ENCODE results near the gene CDC5L. TPM values are rescaled to one million over a fixed set of nuclear protein-coding genes. Genes with fewer than 3 reads are reported as not detected.

CDC5L gene
- total and polyA plus RNA-seq, 7 donors = 10.9 to 33.3 (median 27.4) TPM

DNA sequence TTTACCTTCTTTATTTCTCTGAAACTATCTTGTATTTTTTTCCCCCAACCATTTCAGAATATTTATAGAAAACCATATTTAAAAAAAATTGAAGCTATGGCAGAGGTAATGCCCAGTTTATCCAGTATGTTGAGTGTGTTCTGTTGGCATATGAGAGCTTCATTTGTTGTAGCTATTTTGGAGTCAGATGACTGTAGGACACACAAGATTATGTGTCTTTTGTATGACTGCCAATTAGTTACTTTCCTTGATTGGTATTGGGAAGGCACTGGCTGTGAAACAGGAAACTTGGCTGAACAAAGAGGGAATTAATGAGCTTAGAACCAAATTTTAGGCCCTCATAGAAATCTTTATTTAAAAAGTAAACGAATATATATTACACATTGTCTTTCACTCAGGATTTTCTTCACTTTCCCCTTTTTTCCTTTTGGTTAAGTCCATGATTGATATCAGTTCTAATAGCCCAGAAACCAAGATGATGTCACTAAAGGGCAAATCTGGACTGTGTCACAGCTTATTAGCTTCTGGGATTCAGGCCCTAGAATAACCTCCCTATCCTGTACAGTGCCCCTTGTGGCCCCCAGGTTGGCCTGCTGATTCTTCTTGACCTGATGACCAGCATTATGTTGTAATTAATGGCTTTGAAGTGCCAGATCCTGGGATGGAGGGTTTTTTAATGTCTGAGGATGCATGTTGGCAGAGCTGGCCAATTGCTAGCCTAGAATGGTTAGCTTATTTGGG, 10.1 kb downstream of the CDC5L start:
- Histone ChIP-seq H3K4me1 (peaks cover 18% of the 10 kb centered on the region), H3K27me3 (ENCODE audit: insufficient read depth in 3 of 3, low read length in 2 of 3) (no peaks in the 10 kb centered on the region), H3K4me3 (no peak overlapping the region), H3K36me3 (ENCODE audit: insufficient read depth in 1 of 2, low read depth in 1 of 2) (peaks cover 3 to 72% of the 10 kb centered on the region in 2 donors), H3K9me3 (no peaks in the 10 kb centered on the region), H3K27ac (peak overlapping the region; percentile 7)
- intact Hi-C loops (cut with DNase I) = no loop called here
- DNase-seq (no peak), ATAC-seq (peak in 3 of 4 donors; percentile 41 to 72 (median 59))
- TF ChIP-seq, protein P1, sequence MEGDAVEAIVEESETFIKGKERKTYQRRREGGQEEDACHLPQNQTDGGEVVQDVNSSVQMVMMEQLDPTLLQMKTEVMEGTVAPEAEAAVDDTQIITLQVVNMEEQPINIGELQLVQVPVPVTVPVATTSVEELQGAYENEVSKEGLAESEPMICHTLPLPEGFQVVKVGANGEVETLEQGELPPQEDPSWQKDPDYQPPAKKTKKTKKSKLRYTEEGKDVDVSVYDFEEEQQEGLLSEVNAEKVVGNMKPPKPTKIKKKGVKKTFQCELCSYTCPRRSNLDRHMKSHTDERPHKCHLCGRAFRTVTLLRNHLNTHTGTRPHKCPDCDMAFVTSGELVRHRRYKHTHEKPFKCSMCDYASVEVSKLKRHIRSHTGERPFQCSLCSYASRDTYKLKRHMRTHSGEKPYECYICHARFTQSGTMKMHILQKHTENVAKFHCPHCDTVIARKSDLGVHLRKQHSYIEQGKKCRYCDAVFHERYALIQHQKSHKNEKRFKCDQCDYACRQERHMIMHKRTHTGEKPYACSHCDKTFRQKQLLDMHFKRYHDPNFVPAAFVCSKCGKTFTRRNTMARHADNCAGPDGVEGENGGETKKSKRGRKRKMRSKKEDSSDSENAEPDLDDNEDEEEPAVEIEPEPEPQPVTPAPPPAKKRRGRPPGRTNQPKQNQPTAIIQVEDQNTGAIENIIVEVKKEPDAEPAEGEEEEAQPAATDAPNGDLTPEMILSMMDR (IDR thresholded peaks at IDR 0.05) = no peak
- WGBS, 3 donors = 43 to 63% (median 53%) methylated on average over 1 of the region's 1 CpG

DNA sequence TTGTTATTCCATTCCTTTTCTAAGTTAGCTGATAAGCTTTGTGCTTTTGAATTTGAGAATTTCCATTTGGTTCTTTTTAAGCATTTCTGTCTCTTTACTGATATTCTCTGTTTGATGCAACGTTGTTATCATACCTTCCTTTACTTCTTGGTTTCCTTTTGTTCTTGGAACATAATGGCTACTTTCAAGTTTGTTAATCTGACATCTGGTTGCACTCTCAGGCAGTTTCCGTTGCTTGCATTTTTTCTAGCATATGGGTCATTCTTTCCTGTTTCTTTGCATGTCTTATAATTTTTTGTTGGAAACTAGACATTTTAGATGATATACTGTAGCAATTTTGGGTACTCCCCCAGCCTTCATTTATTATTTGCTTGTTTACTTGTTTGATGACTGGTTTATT, 12.5 kb downstream of the CDC5L start:
- H3K27ac ChIP-seq = no peak overlapping the region
- no peak for DNase-seq
- ATAC-seq = no peak
- 74 to 81% (median 76%) methylated on average over 2 of the region's 2 CpGs for WGBS, 3 donors
- intact Hi-C loops (cut with DNase I) = no loop called here
- H3K9me3 ChIP-seq = no peaks in the 10 kb centered on the region
- TF ChIP-seq, protein P1 (IDR thresholded peaks at IDR 0.05) = no peak
- H3K27me3 ChIP-seq (ENCODE audit: insufficient read depth in 3 of 3, low read length in 2 of 3) = no peaks in the 10 kb centered on the region
- peaks cover 18% of the 10 kb centered on the region for H3K4me1 ChIP-seq
- peaks cover 8 to 63% of the 10 kb centered on the region in 2 donors for H3K36me3 ChIP-seq (ENCODE audit: insufficient read depth in 1 of 2, low read depth in 1 of 2)
- no peak overlapping the region for H3K4me3 ChIP-seq

DNA sequence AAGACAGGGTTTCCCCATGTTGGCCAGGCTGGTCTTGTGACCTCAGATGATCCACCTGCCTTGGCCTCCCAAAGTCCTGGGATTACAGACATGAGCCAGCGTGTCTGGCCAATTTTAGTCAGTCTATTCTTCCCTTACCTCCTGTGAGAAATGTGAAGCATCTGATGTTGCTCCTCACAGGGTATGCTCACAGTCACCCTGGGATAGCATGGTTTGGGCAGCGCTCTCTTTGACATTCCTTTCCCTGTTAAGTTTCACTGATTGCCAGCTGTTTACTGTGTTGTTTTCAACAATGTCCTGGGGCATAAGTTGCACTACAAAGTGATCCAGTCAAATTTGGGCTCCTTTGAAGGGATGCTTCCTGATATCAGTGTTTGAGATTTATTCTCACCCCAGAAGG, 13.1 kb downstream of the CDC5L start:
- ATAC-seq (peak; percentile 31 to 69 (median 58)), DNase-seq (no peak)
- TF ChIP-seq, protein P1 (IDR thresholded peaks at IDR 0.05) = no peak
- peaks cover 18% of the 10 kb centered on the region for H3K4me1 ChIP-seq
- no peaks in the 10 kb centered on the region for H3K9me3 ChIP-seq
- intact Hi-C loops (cut with DNase I) = no loop called here
- H3K27me3 ChIP-seq (ENCODE audit: insufficient read depth in 3 of 3, low read length in 2 of 3) = no peaks in the 10 kb centered on the region
- H3K4me3 ChIP-seq = no peak overlapping the region
- 31 to 58% (median 43%) methylated on average over 2 of the region's 2 CpGs for WGBS, 3 donors
- H3K36me3 ChIP-seq (ENCODE audit: insufficient read depth in 1 of 2, low read depth in 1 of 2) = peaks cover 5 to 63% of the 10 kb centered on the region in 2 donors
- H3K27ac ChIP-seq = peak overlapping the region; percentile 34

DNA sequence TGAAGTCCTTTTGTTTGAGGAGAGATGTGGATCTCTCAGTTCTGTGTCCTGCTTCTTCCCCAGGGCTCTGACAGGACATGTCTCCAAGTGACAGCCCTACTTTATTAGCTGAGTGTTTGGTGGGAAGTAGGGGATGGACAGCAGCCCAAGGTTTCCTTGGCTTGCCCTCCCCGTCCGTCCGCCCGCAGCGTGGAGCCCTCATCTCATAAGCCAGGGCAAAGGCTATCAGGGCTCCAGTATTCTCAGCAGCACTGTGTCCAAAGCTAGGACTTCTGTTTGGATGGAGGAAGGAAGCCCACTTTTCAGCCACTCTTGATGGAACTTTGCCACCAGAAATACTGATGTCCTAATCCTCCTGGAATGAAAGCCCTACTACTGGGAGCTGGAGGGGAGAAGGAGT, 13.6 kb downstream of the CDC5L start:
- H3K27me3 ChIP-seq (ENCODE audit: insufficient read depth in 3 of 3, low read length in 2 of 3) = no peaks in the 10 kb centered on the region
- H3K9me3 ChIP-seq = no peaks in the 10 kb centered on the region
- peaks cover 18% of the 10 kb centered on the region for H3K4me1 ChIP-seq
- intact Hi-C loops (cut with DNase I) = no loop called here
- DNase-seq (no peak), ATAC-seq (peak; percentile 34 to 51 (median 48))
- no peak overlapping the region for H3K4me3 ChIP-seq
- H3K36me3 ChIP-seq (ENCODE audit: insufficient read depth in 1 of 2, low read depth in 1 of 2) = peaks cover 5 to 63% of the 10 kb centered on the region in 2 donors
- 33 to 65% (median 47%) methylated on average over 5 of the region's 5 CpGs for WGBS, 3 donors
- H3K27ac ChIP-seq = peak overlapping the region; percentile 34
- TF ChIP-seq, protein P1 (IDR thresholded peaks at IDR 0.05) = no peak

Measured in psoas muscle (tissue), 8 donors.